GM19238 (cell line): ENCODE data around the gene ZNHIT1.
"Not testable (repeated sequence)": the region's sequence is repeated elsewhere in the genome, so short reads cannot be mapped to it uniquely, and the experiment has no call there.

Experiments
- DNase-seq: peaks from one replicate; pipeline ENCODE4 v3.0.0; 2011; ENCODE audit warnings: low spot score; ENCODE audit not compliant: insufficient read length

The ZNHIT1 gene

DNA sequence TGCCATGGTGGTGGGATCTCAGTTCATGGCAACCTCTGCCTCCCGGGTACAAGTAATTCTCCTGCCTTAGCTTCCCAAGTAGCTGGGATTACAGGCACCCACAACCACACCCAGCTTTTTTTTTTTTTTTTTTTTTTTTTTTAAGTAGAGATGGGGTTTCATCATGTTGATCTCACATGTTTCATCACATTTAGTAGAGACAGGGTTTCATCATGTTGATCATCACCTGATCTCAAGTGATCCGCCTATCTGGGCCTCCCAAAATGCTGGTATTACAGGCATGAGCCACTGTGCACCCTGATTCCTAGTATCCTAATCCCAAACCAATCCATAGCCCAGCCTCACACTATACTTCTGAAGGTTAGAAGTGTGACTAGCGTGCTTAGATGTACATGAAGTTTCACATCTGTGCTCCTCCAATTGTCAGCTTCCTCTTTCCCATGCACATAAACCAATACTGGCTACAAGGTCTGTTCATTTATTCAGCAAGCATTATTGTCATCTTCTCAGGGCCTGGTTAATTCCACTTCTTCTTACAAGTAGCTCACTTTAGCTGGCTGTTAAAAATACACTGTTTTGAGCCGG is 31.0 kb upstream of the ZNHIT1 start:
- DNase-seq, result no peak

DNA sequence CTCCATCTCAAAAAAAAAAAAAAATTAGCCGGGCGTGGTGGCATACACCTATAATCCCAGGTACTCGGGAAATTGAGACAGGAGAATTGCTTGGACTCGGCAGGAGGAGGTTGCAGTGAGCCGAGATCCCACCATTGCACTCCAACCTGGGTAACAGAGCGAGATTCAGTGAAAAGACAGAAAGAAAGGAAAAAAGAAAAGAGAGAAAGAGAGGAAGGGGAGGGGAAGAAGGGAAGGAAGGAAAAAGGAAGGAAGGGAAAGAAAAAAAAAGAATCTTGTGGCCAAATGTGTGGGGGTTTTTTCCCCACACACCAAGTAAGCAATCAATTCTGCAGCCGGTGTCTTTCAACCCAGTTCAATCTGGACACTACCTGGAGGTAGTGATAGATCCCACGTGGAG is 28.9 kb upstream of the ZNHIT1 start:
- no peak for DNase-seq

DNA sequence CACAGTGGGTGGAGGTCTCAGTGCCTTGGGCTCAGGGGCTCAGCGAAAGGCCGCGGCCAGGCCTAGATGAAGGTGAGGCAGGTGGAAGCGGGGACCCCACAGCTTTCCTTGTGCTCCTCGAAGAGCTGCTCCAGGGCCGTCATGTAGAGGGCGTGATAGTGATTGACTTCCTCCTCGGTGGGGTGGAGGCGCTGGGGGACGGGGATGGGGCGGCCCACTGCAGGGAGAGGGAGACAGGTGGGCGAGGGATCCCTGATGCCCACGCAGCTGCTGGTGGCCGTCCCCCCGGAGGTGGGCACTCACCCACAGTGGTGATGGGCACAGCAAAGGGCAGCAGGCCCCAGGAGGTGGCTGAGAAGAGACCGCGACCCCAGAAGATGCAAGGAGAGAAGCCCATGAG is 22.1 kb upstream of the ZNHIT1 start:
- no peak for DNase-seq

- DNase-seq, result no peak
These were observed 20.0 kb upstream of the ZNHIT1 start for GRCh38 chr7:101197991-101198390.

- no peak for DNase-seq
These were observed 19.5 kb upstream of the ZNHIT1 start for GRCh38 chr7:101198476-101198875.

GRCh38 chr7:101199522-101199921 is 18.4 kb upstream of the ZNHIT1 start:
- not testable (repeated sequence) for DNase-seq

DNA sequence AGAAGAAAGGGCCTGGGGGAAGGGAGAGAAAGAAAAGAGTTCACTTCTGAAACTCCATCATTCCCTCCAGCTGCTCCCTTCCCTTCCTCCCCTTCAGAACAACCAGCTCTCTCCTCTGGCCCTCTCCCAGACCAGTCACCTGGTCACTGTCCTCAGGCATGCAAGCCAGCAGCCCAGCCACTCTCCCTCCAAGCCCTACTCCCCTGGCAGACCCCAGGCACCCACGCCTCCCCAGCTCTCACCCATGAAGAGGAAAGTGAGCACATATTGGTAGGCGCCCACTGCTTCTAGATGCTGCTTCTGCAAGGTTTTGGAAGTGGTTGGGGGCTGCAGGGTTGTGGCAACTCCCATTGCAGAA is 17.5 kb upstream of the ZNHIT1 start:
- no peak for DNase-seq

GRCh38 chr7:101200862-101201599 is 16.9 kb upstream of the ZNHIT1 start, which contains the start of gene MOGAT3:
MOGAT3 (minus strand) TSS chr7:101201036; CDS start chr7:101200854, 182 bp downstream.
- no peak for DNase-seq

GRCh38 chr7:101201695-101202602 is 16.0 kb upstream of the ZNHIT1 start:
- no peak for DNase-seq

GRCh38 chr7:101202603-101202918 is 15.4 kb upstream of the ZNHIT1 start:
- DNase-seq, result no peak

- not testable (repeated sequence) for DNase-seq
These were observed 13.9 kb upstream of the ZNHIT1 start for GRCh38 chr7:101203740-101204738.

- DNase-seq, result no peak
These were observed 11.9 kb upstream of the ZNHIT1 start for GRCh38 chr7:101205901-101206664.

GRCh38 chr7:101206665-101207042 is 11.3 kb upstream of the ZNHIT1 start:
- no peak for DNase-seq

- DNase-seq, result no peak
These were observed 10.5 kb upstream of the ZNHIT1 start for GRCh38 chr7:101207459-101207858.

GRCh38 chr7:101208794-101209193 is 9.2 kb upstream of the ZNHIT1 start:
- no peak for DNase-seq

- no peak for DNase-seq
These were observed 7.8 kb upstream of the ZNHIT1 start for GRCh38 chr7:101210143-101210542.

DNA sequence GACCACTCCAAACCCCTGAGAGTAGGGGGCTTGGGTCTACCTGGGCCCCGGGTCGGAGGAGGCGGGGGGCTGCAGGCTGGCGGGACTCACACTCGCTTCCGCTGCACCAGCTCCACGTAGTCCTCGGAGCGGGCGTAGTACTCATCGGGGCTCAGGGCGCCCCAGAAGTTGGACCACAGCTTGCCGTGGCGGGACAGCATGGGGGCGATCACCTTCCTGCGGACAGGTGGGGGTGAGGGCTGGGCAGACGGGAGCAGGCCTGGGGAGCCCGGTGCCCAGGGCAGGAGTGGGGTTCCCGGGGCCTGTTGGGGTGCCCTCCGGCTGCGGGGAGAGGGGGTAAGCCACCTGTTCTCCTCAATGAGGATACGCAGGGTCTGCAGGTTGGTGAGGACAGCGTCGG is 6.5 kb upstream of the ZNHIT1 start:
- DNase-seq, result no peak

GRCh38 chr7:101212014-101212413 is 6.0 kb upstream of the ZNHIT1 start:
- no peak for DNase-seq

- no peak for DNase-seq
These were observed 1.7 kb upstream of the ZNHIT1 start for GRCh38 chr7:101216001-101216859.
